HUES6 (cell line): ENCODE results near the gene MLLT3.

Experiments used
- H3K27ac ChIP-seq: 2 replicates; pipeline ENCODE4 v1.7.0; 2013; ENCODE audit warnings: low read depth, mild to moderate bottlenecking, low read length, inconsistent platforms
- H3K27me3 ChIP-seq: 2 replicates; pipeline ENCODE4 v1.6.1; 2013; ENCODE audit warnings: low read length; ENCODE audit not compliant: control insufficient read depth, insufficient read depth
- H3K36me3 ChIP-seq: 2 replicates; pipeline ENCODE4 v1.6.1; 2013; ENCODE audit warnings: low read length; ENCODE audit not compliant: control insufficient read depth, insufficient read depth
- H3K4me1 ChIP-seq: 2 replicates; pipeline ENCODE4 v1.6.1; 2013; ENCODE audit warnings: low read length; ENCODE audit not compliant: control insufficient read depth, insufficient read depth
- H3K4me3 ChIP-seq: 2 replicates; pipeline ENCODE4 v1.5.1; 2013; ENCODE audit warnings: low read depth, low read length
- H3K9ac ChIP-seq: one replicate; pipeline ENCODE4 v1.6.1; 2013; ENCODE audit warnings: mild to moderate bottlenecking, low read length
- H3K9me3 ChIP-seq: 2 replicates; pipeline ENCODE4 v1.6.1; 2013; ENCODE audit warnings: low read depth, low read length; ENCODE audit not compliant: control insufficient read depth, insufficient read depth

Gene MLLT3

GRCh38 chr9:20380546-20380945 lies 241.8 kb downstream of the MLLT3 start:
- Histone ChIP-seq H3K27me3 (no peaks in the 10 kb centered on the region), H3K27ac (no peak overlapping the region), H3K36me3 (no peaks in the 10 kb centered on the region), H3K9me3 (no peaks in the 10 kb centered on the region), H3K4me3 (no peak overlapping the region), H3K9ac (no peak overlapping the region), H3K4me1 (0 out of 2 replicates have a peak, but pooled peaks cover 5% of the 10 kb centered on the region)

GRCh38 chr9:20379804-20380225 lies 242.5 kb downstream of the MLLT3 start:
- H3K27me3 ChIP-seq = no peaks in the 10 kb centered on the region
- no peaks in the 10 kb centered on the region for H3K9me3 ChIP-seq
- H3K4me3 ChIP-seq = no peak overlapping the region
- H3K4me1 ChIP-seq = 0 out of 2 replicates have a peak, but pooled peaks cover 5% of the 10 kb centered on the region
- no peak overlapping the region for H3K27ac ChIP-seq
- H3K36me3 ChIP-seq = no peaks in the 10 kb centered on the region
- H3K9ac ChIP-seq = no peak overlapping the region

- H3K27ac ChIP-seq = no peak overlapping the region
- no peaks in the 10 kb centered on the region for H3K27me3 ChIP-seq
- H3K4me3 ChIP-seq = no peak overlapping the region
- no peak overlapping the region for H3K9ac ChIP-seq
- H3K36me3 ChIP-seq = no peaks in the 10 kb centered on the region
- H3K9me3 ChIP-seq = no peaks in the 10 kb centered on the region
- H3K4me1 ChIP-seq = 0 out of 2 replicates have a peak, but pooled peaks cover 5% of the 10 kb centered on the region
Observed at GRCh38 chr9:20378851-20379250, 243.4 kb downstream of the MLLT3 start.

GRCh38 chr9:20377790-20378189 lies 244.5 kb downstream of the MLLT3 start:
- no peak overlapping the region for H3K27ac ChIP-seq
- no peaks in the 10 kb centered on the region for H3K36me3 ChIP-seq
- no peaks in the 10 kb centered on the region for H3K27me3 ChIP-seq
- H3K9ac ChIP-seq = no peak overlapping the region
- H3K9me3 ChIP-seq = no peaks in the 10 kb centered on the region
- H3K4me1 ChIP-seq = 0 out of 2 replicates have a peak, but pooled peaks cover 2% of the 10 kb centered on the region
- H3K4me3 ChIP-seq = no peak overlapping the region

GRCh38 chr9:20376731-20377375 lies 245.4 kb downstream of the MLLT3 start:
- Histone ChIP-seq H3K4me1 (no peaks in the 10 kb centered on the region), H3K27me3 (no peaks in the 10 kb centered on the region), H3K36me3 (no peaks in the 10 kb centered on the region), H3K4me3 (no peak overlapping the region), H3K27ac (no peak overlapping the region), H3K9me3 (no peaks in the 10 kb centered on the region), H3K9ac (no peak overlapping the region)

- no peaks in the 10 kb centered on the region for H3K27me3 ChIP-seq
- H3K36me3 ChIP-seq = no peaks in the 10 kb centered on the region
- H3K9me3 ChIP-seq = no peaks in the 10 kb centered on the region
- no peak overlapping the region for H3K4me3 ChIP-seq
- no peaks in the 10 kb centered on the region for H3K4me1 ChIP-seq
- H3K27ac ChIP-seq = no peak overlapping the region
- H3K9ac ChIP-seq = no peak overlapping the region
Observed at GRCh38 chr9:20376042-20376441, 246.3 kb downstream of the MLLT3 start.

GRCh38 chr9:20373263-20373662 lies 249.0 kb downstream of the MLLT3 start:
- H3K27me3 ChIP-seq = no peaks in the 10 kb centered on the region
- H3K36me3 ChIP-seq = no peaks in the 10 kb centered on the region
- no peaks in the 10 kb centered on the region for H3K9me3 ChIP-seq
- H3K9ac ChIP-seq = no peak overlapping the region
- H3K27ac ChIP-seq = no peak overlapping the region
- no peak overlapping the region for H3K4me3 ChIP-seq
- H3K4me1 ChIP-seq = no peaks in the 10 kb centered on the region

GRCh38 chr9:20369391-20369790 lies 252.9 kb downstream of the MLLT3 start:
- H3K9ac ChIP-seq = no peak overlapping the region
- no peaks in the 10 kb centered on the region for H3K36me3 ChIP-seq
- H3K4me1 ChIP-seq = no peaks in the 10 kb centered on the region
- no peak overlapping the region for H3K27ac ChIP-seq
- H3K9me3 ChIP-seq = no peaks in the 10 kb centered on the region
- no peak overlapping the region for H3K4me3 ChIP-seq
- H3K27me3 ChIP-seq = no peaks in the 10 kb centered on the region

GRCh38 chr9:20367855-20368254 lies 254.4 kb downstream of the MLLT3 start:
- Histone ChIP-seq H3K4me1 (no peaks in the 10 kb centered on the region), H3K36me3 (no peaks in the 10 kb centered on the region), H3K27me3 (no peaks in the 10 kb centered on the region), H3K27ac (no peak overlapping the region), H3K4me3 (no peak overlapping the region), H3K9ac (no peak overlapping the region), H3K9me3 (no peaks in the 10 kb centered on the region)

GRCh38 chr9:20364959-20365358 lies 257.3 kb downstream of the MLLT3 start:
- Histone ChIP-seq H3K4me3 (no peak overlapping the region), H3K27me3 (no peaks in the 10 kb centered on the region), H3K4me1 (no peaks in the 10 kb centered on the region), H3K9me3 (no peaks in the 10 kb centered on the region), H3K27ac (no peak overlapping the region), H3K9ac (no peak overlapping the region), H3K36me3 (no peaks in the 10 kb centered on the region)

GRCh38 chr9:20363233-20363632 lies 259.1 kb downstream of the MLLT3 start:
- no peak overlapping the region for H3K4me3 ChIP-seq
- H3K9me3 ChIP-seq = no peaks in the 10 kb centered on the region
- no peaks in the 10 kb centered on the region for H3K27me3 ChIP-seq
- no peaks in the 10 kb centered on the region for H3K36me3 ChIP-seq
- H3K9ac ChIP-seq = no peak overlapping the region
- H3K4me1 ChIP-seq = no peaks in the 10 kb centered on the region; the same call in 1 of the 2 replicates
- H3K27ac ChIP-seq = no peak overlapping the region
